ENCODE measurements around the gene EYA4. TPM values are rescaled to one million over a fixed set of nuclear protein-coding genes. Genes with fewer than 3 reads are reported as not detected.

EYA4 gene
- total RNA-seq, 2 experiments from 2014 or later, result not detected

GRCh38 chr6:133456944-133457343 is 215.8 kb downstream of the EYA4 start:
- H3K27ac Mint-ChIP-seq, result no peak overlapping the region
- ATAC-seq (ENCODE audit: low read depth), result no peak
- POLR2A ChIA-PET, result no interaction called here
- H3K36me3 Mint-ChIP-seq, result no peaks in the 10 kb centered on the region
- no peaks in the 10 kb centered on the region for H3K4me1 Mint-ChIP-seq
- no peaks in the 10 kb centered on the region for H3K27me3 Mint-ChIP-seq
- H3K9me3 Mint-ChIP-seq, result no peaks in the 10 kb centered on the region
- no peak for DNase-seq
- no peak overlapping the region for H3K4me3 Mint-ChIP-seq

- Mint-ChIP-seq H3K9me3 (no peaks in the 10 kb centered on the region), H3K27ac (no peak overlapping the region), H3K4me3 (no peak overlapping the region), H3K4me1 (no peaks in the 10 kb centered on the region), H3K36me3 (no peaks in the 10 kb centered on the region), H3K27me3 (no peaks in the 10 kb centered on the region)
- no peak for DNase-seq
- ATAC-seq (ENCODE audit: low read depth), result no peak
- POLR2A ChIA-PET, result no interaction called here
Observed at GRCh38 chr6:133460101-133460500, 218.9 kb downstream of the EYA4 start.

DNA sequence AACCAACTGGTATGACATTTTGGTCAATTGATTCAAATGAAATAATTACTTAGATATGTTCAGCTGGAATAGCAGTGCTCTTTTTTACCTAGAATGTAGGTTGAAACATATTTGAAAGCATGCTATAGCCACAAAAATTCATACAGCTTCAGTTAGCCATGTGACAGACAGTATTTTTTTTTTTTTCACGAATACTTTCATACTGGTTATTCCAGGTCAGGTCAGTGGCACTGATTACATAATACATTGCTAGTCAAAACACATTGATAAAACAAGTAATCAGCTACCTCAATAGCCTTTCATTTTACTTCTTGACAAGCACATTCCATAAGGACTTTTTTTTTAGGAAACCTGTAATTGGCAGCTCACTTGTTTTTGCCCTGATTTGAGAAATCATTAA is 222.6 kb downstream of the EYA4 start:
- ATAC-seq (ENCODE audit: low read depth) (no peak), DNase-seq (no peak)
- Mint-ChIP-seq H3K27ac (no peak overlapping the region), H3K4me1 (no peaks in the 10 kb centered on the region), H3K4me3 (no peak overlapping the region), H3K36me3 (no peaks in the 10 kb centered on the region), H3K27me3 (no peaks in the 10 kb centered on the region), H3K9me3 (no peaks in the 10 kb centered on the region)
- POLR2A ChIA-PET, result no interaction called here

- ATAC-seq (ENCODE audit: low read depth), result no peak
- POLR2A ChIA-PET, result no interaction called here
- no peak overlapping the region for H3K4me3 Mint-ChIP-seq
- no peaks in the 10 kb centered on the region for H3K36me3 Mint-ChIP-seq
- no peaks in the 10 kb centered on the region for H3K9me3 Mint-ChIP-seq
- no peak for DNase-seq
- no peaks in the 10 kb centered on the region for H3K27me3 Mint-ChIP-seq
- H3K27ac Mint-ChIP-seq, result no peak overlapping the region
- no peaks in the 10 kb centered on the region for H3K4me1 Mint-ChIP-seq
Observed at GRCh38 chr6:133466680-133467079, 225.5 kb downstream of the EYA4 start.

GRCh38 chr6:133467231-133467981 is 226.2 kb downstream of the EYA4 start:
- no peak for ATAC-seq (ENCODE audit: low read depth)
- Mint-ChIP-seq H3K36me3 (no peaks in the 10 kb centered on the region), H3K27ac (no peak overlapping the region), H3K27me3 (no peaks in the 10 kb centered on the region), H3K4me1 (no peaks in the 10 kb centered on the region), H3K9me3 (no peaks in the 10 kb centered on the region), H3K4me3 (no peak overlapping the region)
- no peak for DNase-seq
- POLR2A ChIA-PET, result no interaction called here

GRCh38 chr6:133467982-133468380 is 226.8 kb downstream of the EYA4 start:
- no peaks in the 10 kb centered on the region for H3K36me3 Mint-ChIP-seq
- no peaks in the 10 kb centered on the region for H3K27me3 Mint-ChIP-seq

DNA sequence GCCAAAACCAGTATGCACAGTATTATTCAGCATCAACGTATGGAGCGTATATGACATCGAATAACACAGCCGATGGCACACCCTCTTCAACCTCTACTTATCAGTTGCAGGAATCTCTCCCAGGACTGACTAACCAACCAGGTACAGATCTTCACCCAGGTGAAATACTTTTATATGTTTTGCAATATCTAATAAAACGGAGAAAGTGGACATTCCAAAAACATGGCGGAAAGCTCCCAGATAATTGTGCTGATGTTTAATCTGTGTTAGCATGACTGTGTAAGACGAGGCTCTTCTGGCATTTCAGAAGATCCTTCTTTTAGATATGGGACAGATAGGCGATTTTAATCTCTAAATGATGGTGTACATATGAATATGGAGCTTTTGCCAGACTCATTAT is 227.4 kb downstream of the EYA4 start:
- Mint-ChIP-seq H3K4me1 (no peaks in the 10 kb centered on the region), H3K27ac (no peak overlapping the region), H3K9me3 (no peaks in the 10 kb centered on the region), H3K36me3 (no peaks in the 10 kb centered on the region), H3K4me3 (no peak overlapping the region), H3K27me3 (no peaks in the 10 kb centered on the region)
- no peak for ATAC-seq (ENCODE audit: low read depth)
- POLR2A ChIA-PET, result no interaction called here
- no peak for DNase-seq

More at GRCh38 chr6:133467982-133468380, 226.8 kb downstream of the EYA4 start:
- Mint-ChIP-seq H3K27ac (no peak overlapping the region), H3K4me3 (no peak overlapping the region), H3K9me3 (no peaks in the 10 kb centered on the region), H3K4me1 (no peaks in the 10 kb centered on the region)
- ATAC-seq (ENCODE audit: low read depth) (no peak), DNase-seq (no peak)
- POLR2A ChIA-PET, result no interaction called here

DNA sequence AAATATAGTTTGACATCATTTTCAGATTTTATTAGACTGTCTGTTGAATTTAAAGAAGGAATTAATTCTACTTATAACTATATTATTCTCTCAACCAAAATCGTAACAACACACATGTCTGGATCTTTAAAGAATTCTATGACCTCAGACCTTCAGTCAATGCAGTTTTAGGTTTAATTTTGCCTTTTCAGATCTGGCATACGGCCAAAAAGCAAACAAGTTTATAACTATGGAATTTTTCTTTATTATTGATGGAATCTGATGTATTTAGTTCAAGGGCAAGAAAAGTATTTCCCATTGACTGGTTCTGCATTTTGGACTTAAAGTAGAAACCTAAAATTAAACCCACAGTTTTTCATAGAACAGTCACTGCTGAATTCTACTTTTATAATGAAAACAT is 233.4 kb downstream of the EYA4 start:
- POLR2A ChIA-PET, result no interaction called here
- Mint-ChIP-seq H3K27ac (no peak overlapping the region), H3K9me3 (no peaks in the 10 kb centered on the region), H3K27me3 (no peaks in the 10 kb centered on the region), H3K4me3 (no peak overlapping the region), H3K36me3 (no peaks in the 10 kb centered on the region), H3K4me1 (no peaks in the 10 kb centered on the region)
- DNase-seq (no peak), ATAC-seq (ENCODE audit: low read depth) (no peak)

DNA sequence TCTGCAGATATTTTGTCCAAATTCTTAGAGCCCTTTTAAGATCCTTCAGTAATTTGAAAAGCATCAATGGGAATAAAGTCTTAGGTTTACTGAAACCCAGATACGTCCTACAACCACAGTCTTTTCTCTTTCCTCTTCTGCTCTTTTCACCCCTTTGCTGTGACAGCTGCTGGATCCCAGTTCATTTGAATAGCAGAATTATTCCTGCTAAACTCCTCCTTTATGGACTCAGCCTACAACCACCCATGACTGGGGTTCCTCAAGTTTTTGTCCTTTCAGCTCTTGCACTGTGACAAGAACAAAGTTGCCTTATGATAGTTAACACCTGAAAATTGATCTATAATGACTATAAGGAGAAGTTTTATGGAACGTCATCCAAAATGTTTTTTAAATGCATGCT is 237.5 kb downstream of the EYA4 start:
- DNase-seq (no peak), ATAC-seq (ENCODE audit: low read depth) (no peak)
- no peaks in the 10 kb centered on the region for H3K36me3 Mint-ChIP-seq
- H3K9me3 Mint-ChIP-seq, result no peaks in the 10 kb centered on the region
- POLR2A ChIA-PET, result no interaction called here
- H3K27me3 Mint-ChIP-seq, result no peaks in the 10 kb centered on the region
- no peak overlapping the region for H3K27ac Mint-ChIP-seq
- no peaks in the 10 kb centered on the region for H3K4me1 Mint-ChIP-seq
- no peak overlapping the region for H3K4me3 Mint-ChIP-seq

DNA sequence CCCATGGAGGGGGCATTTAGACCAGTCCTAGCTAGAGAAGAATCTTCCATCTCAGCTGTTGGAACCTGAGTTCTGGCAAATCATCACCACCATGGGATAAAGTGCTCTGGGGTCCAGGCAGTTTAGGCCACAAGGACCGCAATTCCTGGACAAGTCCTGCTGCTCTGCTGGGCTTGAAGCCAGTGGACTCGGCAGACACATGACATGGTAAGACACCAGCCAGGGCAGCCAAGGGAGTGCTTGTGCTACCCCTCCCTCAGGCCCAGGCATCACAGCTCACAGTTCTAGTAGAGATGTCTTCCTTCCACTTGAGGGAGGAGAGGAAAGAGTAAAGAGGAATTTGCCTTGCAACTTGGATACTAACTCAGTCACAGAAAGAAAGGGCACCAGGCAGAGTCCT is 246.0 kb downstream of the EYA4 start:
- ATAC-seq (ENCODE audit: low read depth) (no peak), DNase-seq (no peak)
- H3K4me3 Mint-ChIP-seq, result no peak overlapping the region
- no peak overlapping the region for H3K27ac Mint-ChIP-seq
- no peaks in the 10 kb centered on the region for H3K27me3 Mint-ChIP-seq
- H3K4me1 Mint-ChIP-seq, result no peaks in the 10 kb centered on the region
- no peaks in the 10 kb centered on the region for H3K9me3 Mint-ChIP-seq
- H3K36me3 Mint-ChIP-seq, result no peaks in the 10 kb centered on the region
- POLR2A ChIA-PET, result no interaction called here

GRCh38 chr6:133495205-133495903 is 254.2 kb downstream of the EYA4 start:
- Mint-ChIP-seq H3K4me1 (no peaks in the 10 kb centered on the region), H3K27ac (no peak overlapping the region), H3K4me3 (no peak overlapping the region), H3K9me3 (no peaks in the 10 kb centered on the region), H3K27me3 (no peaks in the 10 kb centered on the region), H3K36me3 (no peaks in the 10 kb centered on the region)
- POLR2A ChIA-PET, result no interaction called here
- DNase-seq, result no peak
- no peak for ATAC-seq (ENCODE audit: low read depth)

- no peaks in the 10 kb centered on the region for H3K27me3 Mint-ChIP-seq
- H3K9me3 Mint-ChIP-seq, result no peaks in the 10 kb centered on the region
- ATAC-seq (ENCODE audit: low read depth) (no peak), DNase-seq (no peak)
- no peaks in the 10 kb centered on the region for H3K4me1 Mint-ChIP-seq
- H3K36me3 Mint-ChIP-seq, result no peaks in the 10 kb centered on the region
- H3K4me3 Mint-ChIP-seq, result no peak overlapping the region
- no peak overlapping the region for H3K27ac Mint-ChIP-seq
- POLR2A ChIA-PET, result no interaction called here
Observed at GRCh38 chr6:133499662-133500061, 258.5 kb downstream of the EYA4 start.

DNA sequence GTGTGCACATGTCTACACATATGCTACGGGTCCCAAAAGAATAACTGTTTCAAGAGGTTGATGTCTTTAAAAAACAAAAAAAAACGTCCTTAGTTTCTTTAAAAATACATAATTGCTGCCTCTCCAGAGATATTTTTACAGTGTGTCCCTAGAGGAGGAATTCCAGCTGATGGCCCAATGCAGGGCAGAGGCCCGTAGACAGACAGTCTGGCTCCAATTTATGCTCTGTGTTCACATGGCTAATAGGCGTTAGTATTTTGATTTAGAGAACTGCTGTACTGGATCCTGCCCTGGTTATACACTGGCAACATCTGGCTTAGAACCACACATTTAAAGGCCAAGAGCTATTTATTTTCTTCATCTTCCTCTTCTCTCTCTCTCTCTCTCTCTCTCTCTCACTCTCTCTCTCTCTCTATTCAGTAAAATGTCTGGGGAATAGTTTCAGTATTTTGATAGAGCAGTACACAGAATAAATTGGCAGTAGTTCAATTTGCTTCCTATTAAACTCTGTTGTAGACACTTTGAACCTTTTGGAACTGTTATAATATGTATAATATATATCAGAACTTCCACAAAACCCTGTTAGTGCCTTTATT is 260.6 kb downstream of the EYA4 start:
- POLR2A ChIA-PET, result no interaction called here

More for the DNA sequence above, 260.6 kb downstream of the EYA4 start:
- DNase-seq (no peak), ATAC-seq (ENCODE audit: low read depth) (no peak)
- H3K9me3 Mint-ChIP-seq, result no peaks in the 10 kb centered on the region
- no peaks in the 10 kb centered on the region for H3K36me3 Mint-ChIP-seq
- no peak overlapping the region for H3K27ac Mint-ChIP-seq
- H3K27me3 Mint-ChIP-seq, result no peaks in the 10 kb centered on the region
- no peaks in the 10 kb centered on the region for H3K4me1 Mint-ChIP-seq
- H3K4me3 Mint-ChIP-seq, result no peak overlapping the region
